ENCODE measurements around the gene RAB27B. TPM values are rescaled to one million over a fixed set of nuclear protein-coding genes. Genes with fewer than 3 reads are reported as not detected.

RAB27B gene
- total RNA-seq, 1 experiment from 2014 or later = 13.2 TPM

DNA sequence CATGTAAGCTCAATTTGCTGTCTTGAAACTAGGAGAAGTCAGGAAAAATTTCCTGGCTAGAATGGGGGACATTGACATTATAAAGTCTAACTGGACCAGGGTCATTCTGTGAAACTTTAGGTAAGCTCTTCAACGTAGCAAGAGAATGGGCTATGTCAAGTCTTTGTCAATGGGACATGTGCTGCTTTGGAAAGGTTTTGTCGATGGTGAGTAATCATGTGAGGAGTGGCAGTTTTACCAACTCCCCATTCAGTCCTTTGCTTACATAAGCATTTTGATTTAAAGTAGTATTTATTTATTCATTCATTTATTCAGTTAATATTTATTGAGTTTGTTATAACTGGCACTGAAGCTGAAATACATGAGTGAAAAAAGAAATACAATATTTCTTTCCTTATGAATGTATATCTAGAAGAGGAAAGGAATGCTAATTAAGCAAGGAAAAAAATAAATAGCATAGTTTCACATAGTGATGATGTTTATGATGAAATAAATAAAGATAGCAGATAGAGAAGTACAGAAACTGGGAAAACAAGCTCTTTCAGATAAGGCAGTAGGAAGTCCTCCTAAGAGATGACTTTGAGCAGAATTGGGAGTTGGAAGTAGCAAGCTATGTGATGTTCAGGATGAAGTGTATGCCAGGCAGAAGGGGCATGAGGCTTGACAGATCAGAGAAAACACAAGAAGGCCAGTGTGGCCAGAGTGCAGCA is 25.4 kb upstream of the RAB27B start:
- Histone ChIP-seq H3K4me3 (ENCODE audit: low read length) (no peak overlapping the region), H3K27me3 (ENCODE audit: low read length) (no peaks in the 10 kb centered on the region), H3K36me3 (ENCODE audit: low read depth, low read length) (no peaks in the 10 kb centered on the region), H3K9ac (ENCODE audit: low read length) (no peak overlapping the region), H3K4me1 (ENCODE audit: insufficient read depth, low read length) (peaks cover 25% of the 10 kb centered on the region), H2AFZ (ENCODE audit: low read length) (no peak overlapping the region), H3K9me3 (ENCODE audit: low read length) (no peaks in the 10 kb centered on the region), H3K9me2 (replicated peaks; ENCODE audit: low read length) (peaks cover 4% of the 10 kb centered on the region; the same call in 1 of the 2 replicates), H3K79me2 (ENCODE audit: low read length) (no peaks in the 10 kb centered on the region), H3K4me2 (ENCODE audit: low read length) (no peak overlapping the region), H3K27ac (ENCODE audit: low read length) (no peak overlapping the region), H4K20me1 (ENCODE audit: low read length) (no peaks in the 10 kb centered on the region), H3F3A (ENCODE audit: low read length, unreplicated experiment) (no peaks in the 10 kb centered on the region)
- intact Hi-C loops (cut with micrococcal nuclease) = no loop called here
- ChIA-PET CTCF (no interaction called here), POLR2A (ENCODE audit: unreplicated experiment) (interaction anchor here (0.6 kb wide), 1 partner anchor 26 kb away, joined by 3 read pairs; no protein-coding TSS in a partner anchor)
- no TSS peak for BruUV-seq (replicated peaks)
- ATAC-seq (no peak), DNase-seq (no peak)
- TF ChIP-seq CTCF (conservative IDR thresholded peaks at IDR 0.05; ENCODE audit: low read depth, low read length) = no peak
- no peak for TF ChIP-seq EZH2 (IDR thresholded peaks at IDR 0.05; ENCODE audit: low read length, unreplicated experiment)

- no TSS peak for BruUV-seq (replicated peaks)
- CTCF ChIA-PET = no interaction called here
- H3K27me3 ChIP-seq (ENCODE audit: low read length) = no peaks in the 10 kb centered on the region
- H3K9me2 ChIP-seq (replicated peaks; ENCODE audit: low read length) = peaks cover 4% of the 10 kb centered on the region; the same call in 1 of the 2 replicates
- no peak overlapping the region; the same call in 1 of the 2 replicates for H3K9ac ChIP-seq (ENCODE audit: low read length)
- H3F3A ChIP-seq (ENCODE audit: low read length, unreplicated experiment) = no peaks in the 10 kb centered on the region
- H3K4me1 ChIP-seq (ENCODE audit: insufficient read depth, low read length) = peaks cover 25% of the 10 kb centered on the region
- H3K4me2 ChIP-seq (ENCODE audit: low read length) = peak overlapping the region; percentile 53
- no peak for TF ChIP-seq EZH2phosphoT487 (IDR thresholded peaks at IDR 0.05; ENCODE audit: borderline replicate concordance, low read length)
- TF ChIP-seq EZH2 (IDR thresholded peaks at IDR 0.05; ENCODE audit: low read length, unreplicated experiment) = no peak
- TF ChIP-seq CTCF (conservative IDR thresholded peaks at IDR 0.05; ENCODE audit: low read depth, low read length) = no peak
- no peaks in the 10 kb centered on the region for H4K20me1 ChIP-seq (ENCODE audit: low read length)
- no peak overlapping the region for H3K4me3 ChIP-seq (ENCODE audit: low read length)
- H3K79me2 ChIP-seq (ENCODE audit: low read length) = no peaks in the 10 kb centered on the region
- intact Hi-C loops (cut with micrococcal nuclease) = loop anchor here (1.0 kb wide), 2 partner anchors 23 to 143 kb away; partner anchors contain the start of gene RAB27B
- H3K9me3 ChIP-seq (ENCODE audit: low read length) = no peaks in the 10 kb centered on the region
- POLR2A ChIA-PET (ENCODE audit: unreplicated experiment) = no interaction called here
- H3K36me3 ChIP-seq (ENCODE audit: low read depth, low read length) = no peaks in the 10 kb centered on the region
- DNase-seq (peak; percentile 81), ATAC-seq (peak; percentile 93)
- no peak overlapping the region for H2AFZ ChIP-seq (ENCODE audit: low read length)
- H3K27ac ChIP-seq (ENCODE audit: low read length) = peak overlapping the region; percentile 86
Measured at GRCh38 chr18:54805571-54806334, 22.5 kb upstream of the RAB27B start.

- no peak for DNase-seq
- Histone ChIP-seq H4K20me1 (ENCODE audit: low read length) (no peaks in the 10 kb centered on the region), H3K27ac (ENCODE audit: low read length) (no peak overlapping the region), H3K27me3 (ENCODE audit: low read length) (no peaks in the 10 kb centered on the region), H3K79me2 (ENCODE audit: low read length) (no peaks in the 10 kb centered on the region), H3K9me2 (replicated peaks; ENCODE audit: low read length) (peaks cover 2% of the 10 kb centered on the region; the same call in 1 of the 2 replicates), H3K4me2 (ENCODE audit: low read length) (no peak overlapping the region), H3K4me3 (ENCODE audit: low read length) (no peak overlapping the region), H3F3A (ENCODE audit: low read length, unreplicated experiment) (no peaks in the 10 kb centered on the region), H3K9me3 (ENCODE audit: low read length) (no peaks in the 10 kb centered on the region), H3K4me1 (ENCODE audit: insufficient read depth, low read length) (peaks cover 25% of the 10 kb centered on the region), H3K36me3 (ENCODE audit: low read depth, low read length) (no peaks in the 10 kb centered on the region), H2AFZ (ENCODE audit: low read length) (no peak overlapping the region), H3K9ac (ENCODE audit: low read length) (no peak overlapping the region)
- TF ChIP-seq CTCF (conservative IDR thresholded peaks at IDR 0.05; ENCODE audit: low read depth, low read length) = no peak
- TF ChIP-seq EZH2phosphoT487 (IDR thresholded peaks at IDR 0.05; ENCODE audit: borderline replicate concordance, low read length) = no peak
- no peak for TF ChIP-seq EZH2 (IDR thresholded peaks at IDR 0.05; ENCODE audit: low read length, unreplicated experiment)
- no peak for ATAC-seq
- intact Hi-C loops (cut with micrococcal nuclease) = no loop called here
- ChIA-PET POLR2A (ENCODE audit: unreplicated experiment) (no interaction called here), CTCF (no interaction called here)
- no TSS peak for BruUV-seq (replicated peaks)
Measured at GRCh38 chr18:54806526-54806925, 21.8 kb upstream of the RAB27B start.
